Kidney capillary endothelial cell (primary cell): ENCODE data around the gene CNIH2.

Experiments
- DNase-seq: peaks from one replicate; pipeline ENCODE4 v3.0.0-alpha.2; 2018; ENCODE audit warnings: low spot score

Gene CNIH2

GRCh38 chr11:66331542-66332370 is 53.8 kb downstream of the CNIH2 start:
- no peak for DNase-seq

DNA sequence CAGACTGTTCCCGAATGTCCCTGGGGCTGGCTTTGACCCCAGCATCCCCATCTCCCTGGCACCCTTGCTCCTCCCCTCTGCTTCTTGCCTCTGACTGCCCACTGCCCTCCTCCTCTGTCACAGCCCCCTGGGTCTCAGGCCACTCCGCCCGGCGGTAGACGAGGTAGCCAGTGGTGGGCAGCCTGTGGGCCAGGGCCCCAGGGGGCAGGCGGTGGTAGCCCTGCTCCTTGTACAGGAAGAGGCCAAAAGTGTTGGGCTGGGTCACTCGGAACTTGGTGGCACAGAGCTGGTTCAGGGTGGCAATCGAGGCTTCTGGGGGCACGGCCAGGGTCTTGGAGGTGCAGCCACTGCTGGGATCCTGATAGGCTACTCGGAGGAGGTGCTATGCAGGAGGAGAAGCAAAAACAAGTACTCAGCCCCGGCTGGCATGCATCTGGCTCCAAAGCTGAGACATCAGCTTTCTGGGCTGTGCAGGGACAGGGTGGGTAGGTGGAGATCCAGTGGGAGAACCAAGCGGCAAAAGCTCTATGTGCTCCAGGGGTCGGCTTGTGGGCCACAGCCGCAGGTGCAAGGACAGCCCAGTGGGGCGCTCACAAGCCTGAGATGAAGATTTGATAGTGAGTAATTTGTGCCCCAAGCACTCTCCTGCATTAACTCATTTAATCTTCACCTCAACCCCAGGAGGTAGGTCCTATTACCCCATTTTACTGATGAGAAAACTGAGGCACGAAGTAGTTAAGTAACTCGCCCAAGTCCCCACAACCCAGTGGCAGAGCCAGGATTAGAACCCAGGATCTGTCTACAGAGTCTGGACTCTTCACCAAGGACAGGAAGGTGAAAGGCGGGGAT is 54.6 kb downstream of the CNIH2 start:
- no peak for DNase-seq

GRCh38 chr11:66333220-66333877 is 55.4 kb downstream of the CNIH2 start:
- no peak for DNase-seq
